DOHH2 (cell line): ENCODE results near the gene NFATC3.

Source experiments
- H3F3A ChIP-seq: fragments of 200-600 bp; sonication (generic), shearing (Covaris generic); 2 replicates; pipeline ENCODE4 v1.6.0; 2016; ENCODE audit warnings: antibody characterized with exemption, mild to moderate bottlenecking; ENCODE audit not compliant: control insufficient read depth, insufficient read depth
- H3K27ac ChIP-seq: fragments of 200-600 bp; sonication (generic); 2 replicates; pipeline ENCODE4 v1.5.1; 2014; ENCODE audit warnings: low read depth, mild to moderate bottlenecking, low read length, moderate library complexity
- H3K27me3 ChIP-seq: fragments of 200-600 bp; sonication (generic); 2 replicates; pipeline ENCODE4 v1.6.1; 2014; ENCODE audit warnings: mild to moderate bottlenecking, low read length, mixed read lengths; ENCODE audit not compliant: control insufficient read depth
- H3K36me3 ChIP-seq: fragments of 200-600 bp; sonication (generic); 2 replicates; pipeline ENCODE4 v1.6.1; 2014; ENCODE audit warnings: mild to moderate bottlenecking, low read length, moderate library complexity, mixed read lengths; ENCODE audit not compliant: control insufficient read depth
- H3K4me1 ChIP-seq: fragments of 200-600 bp; sonication (generic); 2 replicates; pipeline ENCODE4 v1.6.1; 2014; ENCODE audit warnings: mild to moderate bottlenecking, low read length, mixed read lengths; ENCODE audit not compliant: control insufficient read depth
- H3K4me2 ChIP-seq: fragments of 200-600 bp; sonication (generic); 2 replicates; pipeline ENCODE4 v1.6.0; 2014; ENCODE audit warnings: mild to moderate bottlenecking, low read length, moderate library complexity
- H3K4me3 ChIP-seq: fragments of 200-600 bp; sonication (generic); 2 replicates; pipeline ENCODE4 v1.5.1; 2014; ENCODE audit warnings: mild to moderate bottlenecking, low read length, mixed read lengths
- H3K79me2 ChIP-seq: fragments of 200-600 bp; sonication (generic); 2 replicates; pipeline ENCODE4 v1.6.1; 2014; ENCODE audit warnings: mild to moderate bottlenecking, low read length, mixed read lengths; ENCODE audit not compliant: control insufficient read depth
- H3K9me2 ChIP-seq: fragments of 200-600 bp; sonication (generic); replicated peaks from 2 replicates; pipeline ENCODE4 v1.6.1; 2014; ENCODE audit warnings: mild to moderate bottlenecking, low read length, mixed read lengths; ENCODE audit not compliant: control insufficient read depth
- H3K9me3 ChIP-seq: fragments of 200-600 bp; sonication (generic); 2 replicates; pipeline ENCODE4 v1.6.1; 2014; ENCODE audit warnings: antibody characterized with exemption, low read length, mixed read lengths; ENCODE audit not compliant: control insufficient read depth, insufficient read depth
- H4K20me1 ChIP-seq: fragments of 200-600 bp; sonication (generic); 2 replicates; pipeline ENCODE4 v1.6.0; 2014; ENCODE audit warnings: low read depth, mild to moderate bottlenecking, antibody characterized with exemption, low read length, moderate library complexity; ENCODE audit not compliant: control insufficient read depth, insufficient read depth
- EZH2phosphoT487 ChIP-seq: fragments of 200-600 bp; sonication (generic); IDR thresholded peaks from 2 replicates; pipeline ENCODE4 v1.6.1; 2017; ENCODE audit warnings: borderline replicate concordance, mild to moderate bottlenecking, antibody characterized with exemption, low read length, moderate library complexity, mixed read lengths
- TF ChIP-seq, protein P1 (sequence below): fragments of 200-600 bp; sonication (generic); IDR thresholded peaks from one replicate; pipeline ENCODE4 v1.5.1; 2014; ENCODE audit warnings: antibody characterized with exemption, mild to moderate bottlenecking, low read depth, low read length; ENCODE audit not compliant: poor library complexity, severe bottlenecking

Gene NFATC3

GRCh38 chr16:68094614-68094934 is 9.4 kb downstream of the NFATC3 start:
- peaks cover 35% of the 10 kb centered on the region for H4K20me1 ChIP-seq
- H3K9me2 ChIP-seq = no peaks in the 10 kb centered on the region
- H3K4me3 ChIP-seq = no peak overlapping the region
- peaks cover 48% of the 10 kb centered on the region for H3K4me1 ChIP-seq
- H3K36me3 ChIP-seq = no peaks in the 10 kb centered on the region; the same call in 1 of the 2 replicates
- no peaks in the 10 kb centered on the region for H3K27me3 ChIP-seq
- peaks cover 13% of the 10 kb centered on the region for H3F3A ChIP-seq
- no peak overlapping the region for H3K27ac ChIP-seq
- H3K79me2 ChIP-seq = peaks cover 99% of the 10 kb centered on the region
- TF ChIP-seq EZH2phosphoT487 = no peak
- TF ChIP-seq, protein P1, sequence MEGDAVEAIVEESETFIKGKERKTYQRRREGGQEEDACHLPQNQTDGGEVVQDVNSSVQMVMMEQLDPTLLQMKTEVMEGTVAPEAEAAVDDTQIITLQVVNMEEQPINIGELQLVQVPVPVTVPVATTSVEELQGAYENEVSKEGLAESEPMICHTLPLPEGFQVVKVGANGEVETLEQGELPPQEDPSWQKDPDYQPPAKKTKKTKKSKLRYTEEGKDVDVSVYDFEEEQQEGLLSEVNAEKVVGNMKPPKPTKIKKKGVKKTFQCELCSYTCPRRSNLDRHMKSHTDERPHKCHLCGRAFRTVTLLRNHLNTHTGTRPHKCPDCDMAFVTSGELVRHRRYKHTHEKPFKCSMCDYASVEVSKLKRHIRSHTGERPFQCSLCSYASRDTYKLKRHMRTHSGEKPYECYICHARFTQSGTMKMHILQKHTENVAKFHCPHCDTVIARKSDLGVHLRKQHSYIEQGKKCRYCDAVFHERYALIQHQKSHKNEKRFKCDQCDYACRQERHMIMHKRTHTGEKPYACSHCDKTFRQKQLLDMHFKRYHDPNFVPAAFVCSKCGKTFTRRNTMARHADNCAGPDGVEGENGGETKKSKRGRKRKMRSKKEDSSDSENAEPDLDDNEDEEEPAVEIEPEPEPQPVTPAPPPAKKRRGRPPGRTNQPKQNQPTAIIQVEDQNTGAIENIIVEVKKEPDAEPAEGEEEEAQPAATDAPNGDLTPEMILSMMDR = no peak
- H3K9me3 ChIP-seq = no peaks in the 10 kb centered on the region
- H3K4me2 ChIP-seq = no peak overlapping the region

- H3F3A ChIP-seq = 0 out of 2 replicates have a peak, but pooled peaks cover 7% of the 10 kb centered on the region
- H3K36me3 ChIP-seq = no peaks in the 10 kb centered on the region; the same call in 1 of the 2 replicates
- no peaks in the 10 kb centered on the region for H3K9me3 ChIP-seq
- TF ChIP-seq EZH2phosphoT487 = no peak
- TF ChIP-seq, protein P1 = no peak
- H3K4me3 ChIP-seq = no peak overlapping the region
- no peak overlapping the region for H3K27ac ChIP-seq
- H4K20me1 ChIP-seq = peaks cover 36% of the 10 kb centered on the region
- peaks cover 29% of the 10 kb centered on the region for H3K4me1 ChIP-seq
- no peak overlapping the region for H3K4me2 ChIP-seq
- H3K9me2 ChIP-seq = no peaks in the 10 kb centered on the region
- no peaks in the 10 kb centered on the region for H3K27me3 ChIP-seq
- H3K79me2 ChIP-seq = peaks cover 99% of the 10 kb centered on the region
These were observed 11.3 kb downstream of the NFATC3 start for GRCh38 chr16:68096491-68096890.

DNA sequence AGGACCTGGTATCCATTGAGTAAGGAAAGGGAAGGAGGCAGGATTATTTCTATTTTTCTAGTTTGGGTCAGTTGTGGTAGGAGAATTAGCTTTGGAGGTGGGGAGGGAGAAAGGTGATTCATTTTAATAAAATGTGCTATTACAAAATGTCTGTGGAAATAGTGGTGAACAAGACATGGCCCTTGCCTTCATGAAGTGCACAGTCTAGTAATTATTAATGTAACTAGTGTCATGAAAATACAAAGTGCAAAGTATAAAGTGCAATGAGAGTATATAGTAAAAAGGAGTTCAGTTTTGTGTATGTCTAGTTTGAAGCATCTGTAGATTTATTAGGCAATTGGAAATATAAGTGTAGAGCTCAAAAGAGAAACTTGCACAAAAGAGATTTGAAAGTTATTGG is 11.9 kb downstream of the NFATC3 start:
- Histone ChIP-seq H4K20me1 (peaks cover 30% of the 10 kb centered on the region), H3F3A (0 out of 2 replicates have a peak, but pooled peaks cover 7% of the 10 kb centered on the region), H3K79me2 (peaks cover 99% of the 10 kb centered on the region), H3K36me3 (no peaks in the 10 kb centered on the region; the same call in 1 of the 2 replicates), H3K4me2 (no peak overlapping the region), H3K27ac (no peak overlapping the region), H3K4me3 (no peak overlapping the region), H3K9me2 (no peaks in the 10 kb centered on the region), H3K9me3 (no peaks in the 10 kb centered on the region), H3K27me3 (no peaks in the 10 kb centered on the region), H3K4me1 (peaks cover 24% of the 10 kb centered on the region)
- TF ChIP-seq, protein P1 = no peak
- TF ChIP-seq EZH2phosphoT487 = no peak
